H1 (cell line): ENCODE measurements around the gene CAMTA1. TPM values are rescaled to one million over a fixed set of nuclear protein-coding genes. Genes with fewer than 3 reads are reported as not detected.

ENCODE experiments used
- CTCF ChIA-PET: fragments of 300-600 bp; sonication (Branson Sonifier 250); formaldehyde crosslinking; loops from one replicate; lab custom pipeline; 2021; ENCODE audit not compliant: partially characterized antibody; lab: Charles Lee
- POLR2A ChIA-PET: fragments of 300-600 bp; sonication (Branson Sonifier 250); formaldehyde crosslinking; loops from one replicate; lab custom pipeline; 2021; ENCODE audit warnings: inconsistent platforms; ENCODE audit not compliant: partially characterized antibody; lab: Charles Lee
- DNase-seq, 2 experiments: peaks; one replicate each; pipeline versions ENCODE4 v3.0.0 to v3.0.0-alpha.2; 2010 to 2022; ENCODE audit warnings: low spot score in 2 of 2, low read depth in 1 of 2, mixed read lengths in 1 of 2
- FAIRE-seq: peaks from 2 replicates; lab custom pipeline; 2011; peaks lifted over from hg19 to GRCh38; lab: Jason Lieb, UNC
- H2AFZ ChIP-seq: 2 replicates; pipeline ENCODE4 v1.8.1; 2012; ENCODE audit warnings: low read length, inconsistent platforms
- H2AK5ac ChIP-seq: 2 replicates; pipeline ENCODE4 v1.6.1; 2013; ENCODE audit warnings: low read depth, low read length
- H2BK120ac ChIP-seq: replicated peaks from 2 replicates; pipeline ENCODE3; 2013; ENCODE audit warnings: low read depth, low read length, inconsistent platforms
- H2BK12ac ChIP-seq: 2 replicates; pipeline ENCODE4 v1.6.1; 2013; ENCODE audit warnings: low read depth, low read length
- H2BK15ac ChIP-seq: 2 replicates; pipeline ENCODE4 v1.6.1; 2013; ENCODE audit warnings: low read length
- H2BK20ac ChIP-seq: 2 replicates; pipeline ENCODE4 v1.6.1; 2013; ENCODE audit warnings: low read length
- H2BK5ac ChIP-seq: 2 replicates; pipeline ENCODE4 v1.6.1; 2013; ENCODE audit warnings: low read depth, low read length
- H3K14ac ChIP-seq: 2 replicates; pipeline ENCODE4 v1.6.1; 2013; ENCODE audit warnings: inconsistent platforms; ENCODE audit not compliant: insufficient read length
- H3K18ac ChIP-seq: 2 replicates; pipeline ENCODE4 v1.6.1; 2013; ENCODE audit warnings: low read length; ENCODE audit errors: extremely low read depth
- H3K23ac ChIP-seq: 2 replicates; pipeline ENCODE4 v1.6.1; 2013; ENCODE audit warnings: inconsistent platforms; ENCODE audit not compliant: insufficient read length
- H3K23me2 ChIP-seq: 2 replicates; pipeline ENCODE4 v1.6.1; 2013; ENCODE audit warnings: low read depth, low read length
- H3K27ac ChIP-seq: 2 replicates; pipeline ENCODE4 v1.6.1; 2011; ENCODE audit warnings: low read depth, low read length, inconsistent platforms
- H3K27me3 ChIP-seq, 4 experiments: replicated peaks in 1 of 4; 1 replicate in 1 of 4; 2 replicates in 3 of 4; pipeline versions ENCODE4 v1.6.1 to v1.8.1; 2011 to 2013; ENCODE audit warnings: low read length in 3 of 4, mild to moderate bottlenecking in 3 of 4, inconsistent platforms in 2 of 4, mixed read lengths in 2 of 4, moderate library complexity in 1 of 4; ENCODE audit not compliant: control insufficient read depth in 3 of 4, insufficient read depth in 3 of 4; ENCODE audit errors: extremely low read depth in 1 of 4
- H3K36me3 ChIP-seq, 4 experiments: 2 replicates each; pipeline versions ENCODE4 v1.6.1 to v1.8.1; 2011 to 2013; ENCODE audit warnings: mild to moderate bottlenecking in 4 of 4, low read length in 3 of 4, moderate library complexity in 2 of 4, control low read depth in 1 of 4, inconsistent platforms in 1 of 4; ENCODE audit not compliant: insufficient read depth in 4 of 4, control insufficient read depth in 2 of 4
- H3K4ac ChIP-seq: replicated peaks from 2 replicates; pipeline ENCODE3; 2013; ENCODE audit warnings: low read length, low read depth, mixed read lengths, inconsistent platforms; ENCODE audit not compliant: insufficient read length
- H3K4me1 ChIP-seq, 4 experiments: replicated peaks in 1 of 4; 1 replicate in 1 of 4; 2 replicates in 3 of 4; pipeline versions ENCODE4 v1.6.1 to v1.8.1; 2011 to 2013; ENCODE audit warnings: low read length in 3 of 4, inconsistent platforms in 2 of 4, mixed read lengths in 1 of 4; ENCODE audit not compliant: insufficient read depth in 4 of 4, control insufficient read depth in 3 of 4
- H3K4me2 ChIP-seq, 2 experiments: 2 replicates each; pipeline versions ENCODE4 v1.6.1 to v1.8.1; 2011 to 2013; ENCODE audit warnings: low read depth in 2 of 2, low read length in 2 of 2, control low read depth in 1 of 2, inconsistent platforms in 1 of 2, mild to moderate bottlenecking in 1 of 2; ENCODE audit not compliant: insufficient read depth in 1 of 2
- H3K4me3 ChIP-seq, 4 experiments: fragments of 200-600, 300-600 bp in 1 of 4; sonication (generic), shearing (Covaris generic), sonication (Bioruptor Twin) in 1 of 4; 2 replicates each; pipeline versions ENCODE4 v1.5.1 to v1.8.1; 2011 to 2016; ENCODE audit warnings: low read length in 4 of 4, low read depth in 3 of 4, control low read depth in 2 of 4, inconsistent platforms in 2 of 4, mild to moderate bottlenecking in 2 of 4, mixed read lengths in 1 of 4, moderate library complexity in 1 of 4; ENCODE audit not compliant: insufficient read depth in 2 of 4; ENCODE audit errors: extremely low read depth in 1 of 4
- H3K56ac ChIP-seq: replicated peaks from 2 replicates; pipeline ENCODE3; 2013; ENCODE audit warnings: low read depth, mild to moderate bottlenecking, mixed read lengths, low read length, inconsistent platforms; ENCODE audit not compliant: insufficient read length
- H3K79me1 ChIP-seq: 2 replicates; pipeline ENCODE4 v1.6.1; 2013; ENCODE audit warnings: low read depth, low read length, control low read depth
- H3K79me2 ChIP-seq, 2 experiments: 2 replicates each; pipeline versions ENCODE4 v1.6.1 to v1.8.1; 2012 to 2013; ENCODE audit warnings: low read length in 2 of 2, mild to moderate bottlenecking in 2 of 2, inconsistent platforms in 1 of 2; ENCODE audit not compliant: insufficient read depth in 2 of 2, control insufficient read depth in 1 of 2
- H3K9ac ChIP-seq, 4 experiments: replicated peaks in 1 of 4; 1 replicate in 1 of 4; 2 replicates in 3 of 4; pipeline versions ENCODE4 v1.6.1 to v1.8.1; 2011 to 2013; ENCODE audit warnings: low read depth in 3 of 4, low read length in 3 of 4, control low read depth in 2 of 4, mild to moderate bottlenecking in 2 of 4, moderate library complexity in 2 of 4, inconsistent platforms in 1 of 4; ENCODE audit errors: extremely low read depth in 1 of 4
- H3K9me3 ChIP-seq, 2 experiments: 2 replicates each; pipeline versions ENCODE4 v1.6.1 to v1.8.1; 2012 to 2013; ENCODE audit warnings: mild to moderate bottlenecking in 2 of 2, moderate library complexity in 2 of 2, control low read depth in 1 of 2, inconsistent platforms in 1 of 2, low read depth in 1 of 2, low read length in 1 of 2, mixed read lengths in 1 of 2; ENCODE audit not compliant: insufficient read depth in 2 of 2
- H4K20me1 ChIP-seq, 2 experiments: replicated peaks in 1 of 2; 2 replicates each; pipeline versions ENCODE3 to v1.8.1; 2011 to 2013; ENCODE audit warnings: inconsistent platforms in 2 of 2, low read length in 2 of 2, mild to moderate bottlenecking in 1 of 2; ENCODE audit not compliant: insufficient read depth in 2 of 2, control insufficient read depth in 1 of 2
- H4K5ac ChIP-seq: 2 replicates; pipeline ENCODE4 v1.6.1; 2013; ENCODE audit warnings: low read length, low read depth, mixed read lengths, inconsistent platforms; ENCODE audit not compliant: insufficient read length
- H4K8ac ChIP-seq: 2 replicates; pipeline ENCODE4 v1.8.0; 2013; ENCODE audit warnings: mild to moderate bottlenecking, moderate library complexity, low read length, inconsistent platforms; ENCODE audit not compliant: insufficient read depth; ENCODE audit errors: extremely low read depth
- H4K91ac ChIP-seq: replicated peaks from 2 replicates; pipeline ENCODE3; 2013; ENCODE audit warnings: low read length, mixed read lengths, inconsistent platforms; ENCODE audit not compliant: insufficient read length
- CBX5 ChIP-seq: fragments of 300-800, 300-1000 bp; sonication (generic); IDR thresholded peaks from 2 replicates; pipeline ENCODE4 v1.7.1; 2016; ENCODE audit warnings: antibody characterized with exemption, low read length, low read depth
- CEBPB ChIP-seq: IDR thresholded peaks from 2 replicates; pipeline ENCODE4 v1.6.1; 2012; ENCODE audit warnings: low read depth, low read length
- CHD2 ChIP-seq: IDR thresholded peaks from 2 replicates; pipeline ENCODE4 v1.6.1; 2012; ENCODE audit warnings: low read length, improper control_type of control experiment
- KDM4A ChIP-seq: IDR thresholded peaks from one replicate; pipeline ENCODE4 v1.7.1; 2012; ENCODE audit warnings: low read depth, mild to moderate bottlenecking, moderate library complexity, low read length, inconsistent platforms; ENCODE audit not compliant: severe bottlenecking
- POLR2AphosphoS5 ChIP-seq: IDR thresholded peaks from 2 replicates; pipeline ENCODE4 v1.6.1; 2011; ENCODE audit warnings: low read depth, low read length
- TAF1 ChIP-seq: IDR thresholded peaks from 2 replicates; pipeline ENCODE4 v1.6.1; 2011; ENCODE audit warnings: mild to moderate bottlenecking, low read depth, low read length
- TEAD4 ChIP-seq: IDR thresholded peaks from 2 replicates; pipeline ENCODE4 v1.6.1; 2012; ENCODE audit warnings: low read depth, low read length, inconsistent platforms, mixed read lengths
- WGBS, 2 experiments: shearing (Covaris generic) in 1 of 2; methylation state at CpG; one replicate each; pipeline versions ENCODE4 v1.1.6 to v1.1.7; 2013 to 2015; ENCODE audit warnings: low lambda C conversion rate in 2 of 2, mixed read lengths in 2 of 2, inconsistent platforms in 1 of 2, low coverage in 1 of 2, missing lambda C conversion rate in 1 of 2; ENCODE audit not compliant: insufficient replicate concordance in 2 of 2, insufficient coverage in 1 of 2, insufficient read length in 1 of 2; ENCODE audit errors: extremely low coverage in 1 of 2, missing lambda C conversion rate in 1 of 2; 5-methylcytosine and 5-hydroxymethylcytosine counted together
- polyA plus RNA-seq, 7 experiments: library from polyadenylated mRNA; depleted of rRNA in 3 of 7; stranded (reverse) in 5 of 7; unstranded in 2 of 7; fragments of >200 nt in 5 of 7; fragments of 200-250 nt in 2 of 7; gene quantifications; 1 replicate in 5 of 7; 2 replicates in 1 of 7; 4 replicates in 1 of 7; pipeline versions ENCODE4 v1.2.1 to v1.2.3, GENCODE V29; 2011 to 2013; ENCODE audit warnings: missing spikeins in 2 of 7, mixed read lengths in 2 of 7
- total RNA-seq: library from RNA; stranded (reverse); fragmentation: NEBNext Ultra II Directional; extraction: Animal tissue kit (Norgen Biotek cat#: 25700); gene quantifications from 2 replicates; pipeline ENCODE4 v1.2.1, GENCODE V29; 2021
- TF ChIP-seq, protein P1 (sequence below), 3 experiments: IDR thresholded peaks; 1 replicate in 2 of 3; 2 replicates in 1 of 3; pipeline versions ENCODE4 v1.5.1 to v1.6.1; 2011; ENCODE audit warnings: low read length in 3 of 3, mild to moderate bottlenecking in 3 of 3, inconsistent platforms in 2 of 3, low read depth in 1 of 3, moderate library complexity in 1 of 3; ENCODE audit not compliant: insufficient read depth in 1 of 3; ENCODE audit errors: control extremely low read depth in 1 of 3

The CAMTA1 gene
- total and polyA plus RNA-seq, 2 of the 8 experiments (the other 6 are each of a cell fraction or from before 2014, with no cell fraction given): 65.0 to 119 TPM

DNA sequence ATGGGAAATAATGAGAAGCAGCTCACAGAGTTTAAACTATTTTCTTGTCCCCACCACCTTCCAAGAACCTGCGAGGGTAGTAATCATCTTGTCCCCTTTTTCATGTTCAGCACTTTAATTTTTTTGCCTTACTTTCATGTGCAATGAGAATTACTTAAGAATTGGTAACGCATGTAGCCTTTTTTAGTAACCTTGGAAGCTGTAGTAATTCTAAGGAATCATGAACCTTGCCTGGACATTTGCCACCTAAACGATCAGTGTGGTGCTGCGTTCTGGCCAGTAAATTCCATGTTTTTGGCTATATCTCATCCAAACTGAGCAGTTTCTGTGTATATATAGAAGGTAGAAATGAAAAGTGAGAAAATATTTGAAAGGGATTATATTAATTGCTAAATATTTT lies 981.9 kb downstream of the CAMTA1 start:
- Histone ChIP-seq H3K23ac (no peak overlapping the region), H3K18ac (no peak overlapping the region), H4K20me1 (peaks cover 2 to 4% of the 10 kb centered on the region in 2 experiments), H2BK20ac (no peak overlapping the region), H3K4me1 (peaks cover 0 to 4% (median 2%) of the 10 kb centered on the region in 4 experiments; a peak in 5 of 7 replicates), H2AK5ac (no peak overlapping the region), H3K36me3 (no peaks in the 10 kb centered on the region), H3K79me2 (peaks cover 5 to 6% of the 10 kb centered on the region in 2 experiments), H2AFZ (no peak overlapping the region), H3K79me1 (no peaks in the 10 kb centered on the region), H3K9ac (no peak overlapping the region), H4K8ac (no peak overlapping the region), H3K4me2 (no peak overlapping the region), H2BK5ac (no peak overlapping the region), H4K5ac (no peak overlapping the region), H3K4ac (no peak overlapping the region), H3K56ac (no peak overlapping the region), H3K4me3 (no peak overlapping the region), H2BK12ac (no peak overlapping the region), H3K27me3 (no peaks in the 10 kb centered on the region; a peak in 1 of 7 replicates), H3K27ac (no peak overlapping the region), H4K91ac (no peak overlapping the region), H2BK15ac (no peak overlapping the region), H3K14ac (no peak overlapping the region), H2BK120ac (no peak overlapping the region), H3K9me3 (no peaks in the 10 kb centered on the region), H3K23me2 (0 out of 2 replicates have a peak, but pooled peaks cover 3% of the 10 kb centered on the region)
- CTCF ChIA-PET: interaction anchor here (0.6 to 3.9 kb wide), 5 partner anchors 11 to 771 kb away, joined by 3 to 16 read pairs (median 4); no protein-coding TSS in a partner anchor
- FAIRE-seq (no peak), DNase-seq (no peak)
- TF ChIP-seq, protein P1, sequence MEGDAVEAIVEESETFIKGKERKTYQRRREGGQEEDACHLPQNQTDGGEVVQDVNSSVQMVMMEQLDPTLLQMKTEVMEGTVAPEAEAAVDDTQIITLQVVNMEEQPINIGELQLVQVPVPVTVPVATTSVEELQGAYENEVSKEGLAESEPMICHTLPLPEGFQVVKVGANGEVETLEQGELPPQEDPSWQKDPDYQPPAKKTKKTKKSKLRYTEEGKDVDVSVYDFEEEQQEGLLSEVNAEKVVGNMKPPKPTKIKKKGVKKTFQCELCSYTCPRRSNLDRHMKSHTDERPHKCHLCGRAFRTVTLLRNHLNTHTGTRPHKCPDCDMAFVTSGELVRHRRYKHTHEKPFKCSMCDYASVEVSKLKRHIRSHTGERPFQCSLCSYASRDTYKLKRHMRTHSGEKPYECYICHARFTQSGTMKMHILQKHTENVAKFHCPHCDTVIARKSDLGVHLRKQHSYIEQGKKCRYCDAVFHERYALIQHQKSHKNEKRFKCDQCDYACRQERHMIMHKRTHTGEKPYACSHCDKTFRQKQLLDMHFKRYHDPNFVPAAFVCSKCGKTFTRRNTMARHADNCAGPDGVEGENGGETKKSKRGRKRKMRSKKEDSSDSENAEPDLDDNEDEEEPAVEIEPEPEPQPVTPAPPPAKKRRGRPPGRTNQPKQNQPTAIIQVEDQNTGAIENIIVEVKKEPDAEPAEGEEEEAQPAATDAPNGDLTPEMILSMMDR (IDR thresholded peaks at IDR 0.05; ENCODE audit: control extremely low read depth in 1 of 3, insufficient read depth in 1 of 3, low read depth in 1 of 3, low read length in 3 of 3): no peak
- TF ChIP-seq CHD2 (no peak), POLR2AphosphoS5 (no peak), KDM4A (no peak), CBX5 (no peak), TAF1 (no peak), TEAD4 (no peak), CEBPB (no peak)
- POLR2A ChIA-PET: no interaction called here
- 86% methylated on average over 4 of the region's 4 CpGs; no CpG with 5 or more reads in 1 of the 2 experiments for WGBS, 2 experiments
